Measurements from ENCODE around the gene TBC1D8B. TPM values are rescaled to one million over a fixed set of nuclear protein-coding genes. Genes with fewer than 3 reads are reported as not detected.

Gene TBC1D8B
- total RNA-seq, 2 experiments from 2014 or later = 1.2 TPM

Other genes with a start within 250 kb of the TBC1D8B start
- gene RADX, start 190.7 kb upstream of the TBC1D8B start, total RNA-seq = 10 to 100 TPM; 13.1 to 14.8 TPM
- not detected for gene RNF128, start 76.0 kb upstream of the TBC1D8B start, total RNA-seq
- not detected for gene RIPPLY1, start 100.7 kb downstream of the TBC1D8B start, total RNA-seq
- not detected for gene CLDN2, start 117.7 kb downstream of the TBC1D8B start, total RNA-seq
- 10 to 100 TPM; 11.2 to 11.7 TPM for gene MORC4, start 197.5 kb downstream of the TBC1D8B start, total RNA-seq